PFSK-1 (cell line): ENCODE measurements around the gene USP49.

Source experiments
- FOXP2 ChIP-seq: optimal IDR thresholded peaks from 2 replicates; pipeline ENCODE3; 2011; ENCODE audit warnings: borderline replicate concordance, control low read depth, inconsistent platforms; ENCODE audit not compliant: insufficient read depth; ENCODE audit errors: extremely low read length, extremely low read depth
- POLR2AphosphoS5 ChIP-seq: IDR thresholded peaks from 2 replicates; pipeline ENCODE4 v1.6.1; 2012; ENCODE audit warnings: low read depth, mild to moderate bottlenecking, control low read depth, low read length, moderate library complexity
- SIN3A ChIP-seq: IDR thresholded peaks from 2 replicates; pipeline ENCODE4 v1.6.1; 2012; ENCODE audit warnings: mild to moderate bottlenecking, low read length, moderate library complexity, borderline replicate concordance; ENCODE audit not compliant: insufficient read depth
- TAF1 ChIP-seq: IDR thresholded peaks from 2 replicates; pipeline ENCODE4 v1.6.1; 2012; ENCODE audit warnings: low read length, control low read depth, borderline replicate concordance; ENCODE audit not compliant: insufficient read depth
- TF ChIP-seq, protein P1 (sequence below), 2 experiments: IDR thresholded peaks; 2 replicates each; pipeline versions ENCODE4 v1.6.1 to v1.8.0; 2011 to 2012; ENCODE audit warnings: low read depth in 2 of 2, low read length in 2 of 2, control low read depth in 1 of 2, inconsistent platforms in 1 of 2, mild to moderate bottlenecking in 1 of 2, moderate library complexity in 1 of 2; ENCODE audit not compliant: insufficient read depth in 1 of 2

USP49 gene

DNA sequence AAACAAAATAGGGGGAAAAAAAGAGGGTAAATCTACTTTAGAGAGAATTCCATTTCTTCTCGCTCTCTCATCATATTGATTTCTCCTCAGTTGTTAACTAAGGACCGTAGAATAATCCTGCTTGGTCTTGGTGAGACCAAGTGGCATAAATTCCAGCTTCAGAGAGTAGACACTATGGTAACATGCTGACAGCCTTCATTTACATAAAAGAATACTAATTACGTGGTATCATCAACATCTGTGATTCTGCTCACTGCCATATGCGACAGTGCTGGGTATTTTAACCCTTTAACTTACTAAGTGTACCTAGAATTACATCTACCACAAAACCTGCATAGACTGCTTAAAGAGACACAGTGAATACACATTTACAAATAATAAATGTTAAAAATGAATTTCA, 80.5 kb downstream of the USP49 start:
- no peak for TF ChIP-seq SIN3A
- TF ChIP-seq, protein P1, sequence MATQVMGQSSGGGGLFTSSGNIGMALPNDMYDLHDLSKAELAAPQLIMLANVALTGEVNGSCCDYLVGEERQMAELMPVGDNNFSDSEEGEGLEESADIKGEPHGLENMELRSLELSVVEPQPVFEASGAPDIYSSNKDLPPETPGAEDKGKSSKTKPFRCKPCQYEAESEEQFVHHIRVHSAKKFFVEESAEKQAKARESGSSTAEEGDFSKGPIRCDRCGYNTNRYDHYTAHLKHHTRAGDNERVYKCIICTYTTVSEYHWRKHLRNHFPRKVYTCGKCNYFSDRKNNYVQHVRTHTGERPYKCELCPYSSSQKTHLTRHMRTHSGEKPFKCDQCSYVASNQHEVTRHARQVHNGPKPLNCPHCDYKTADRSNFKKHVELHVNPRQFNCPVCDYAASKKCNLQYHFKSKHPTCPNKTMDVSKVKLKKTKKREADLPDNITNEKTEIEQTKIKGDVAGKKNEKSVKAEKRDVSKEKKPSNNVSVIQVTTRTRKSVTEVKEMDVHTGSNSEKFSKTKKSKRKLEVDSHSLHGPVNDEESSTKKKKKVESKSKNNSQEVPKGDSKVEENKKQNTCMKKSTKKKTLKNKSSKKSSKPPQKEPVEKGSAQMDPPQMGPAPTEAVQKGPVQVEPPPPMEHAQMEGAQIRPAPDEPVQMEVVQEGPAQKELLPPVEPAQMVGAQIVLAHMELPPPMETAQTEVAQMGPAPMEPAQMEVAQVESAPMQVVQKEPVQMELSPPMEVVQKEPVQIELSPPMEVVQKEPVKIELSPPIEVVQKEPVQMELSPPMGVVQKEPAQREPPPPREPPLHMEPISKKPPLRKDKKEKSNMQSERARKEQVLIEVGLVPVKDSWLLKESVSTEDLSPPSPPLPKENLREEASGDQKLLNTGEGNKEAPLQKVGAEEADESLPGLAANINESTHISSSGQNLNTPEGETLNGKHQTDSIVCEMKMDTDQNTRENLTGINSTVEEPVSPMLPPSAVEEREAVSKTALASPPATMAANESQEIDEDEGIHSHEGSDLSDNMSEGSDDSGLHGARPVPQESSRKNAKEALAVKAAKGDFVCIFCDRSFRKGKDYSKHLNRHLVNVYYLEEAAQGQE (IDR thresholded peaks at IDR 0.05; ENCODE audit: insufficient read depth in 1 of 2, low read depth in 2 of 2, low read length in 2 of 2), result no peak
- no peak for TF ChIP-seq POLR2AphosphoS5
- TF ChIP-seq FOXP2, result no peak
- TF ChIP-seq TAF1, result no peak

DNA sequence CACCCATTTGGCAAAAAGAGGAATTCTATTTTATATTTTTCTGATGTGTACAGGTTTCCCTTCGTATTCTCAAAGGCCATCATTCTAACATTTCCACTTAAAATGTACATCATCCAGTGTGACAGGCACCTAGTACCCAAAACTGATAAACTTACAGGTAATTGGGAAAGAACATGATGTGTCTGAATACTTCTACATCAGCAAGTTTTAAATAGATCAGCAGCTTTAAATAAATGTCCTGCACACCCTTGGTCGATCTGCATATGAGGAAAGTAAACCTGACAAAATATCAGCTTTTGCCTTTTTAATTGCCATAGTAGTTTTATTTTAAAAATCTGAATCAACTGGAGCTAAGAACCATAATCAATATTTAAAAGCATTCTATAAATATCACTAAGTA, 81.2 kb downstream of the USP49 start:
- TF ChIP-seq FOXP2 (no peak), POLR2AphosphoS5 (no peak), TAF1 (no peak)
- TF ChIP-seq, protein P1 (IDR thresholded peaks at IDR 0.05; ENCODE audit: insufficient read depth in 1 of 2, low read depth in 2 of 2, low read length in 2 of 2), result no peak

DNA sequence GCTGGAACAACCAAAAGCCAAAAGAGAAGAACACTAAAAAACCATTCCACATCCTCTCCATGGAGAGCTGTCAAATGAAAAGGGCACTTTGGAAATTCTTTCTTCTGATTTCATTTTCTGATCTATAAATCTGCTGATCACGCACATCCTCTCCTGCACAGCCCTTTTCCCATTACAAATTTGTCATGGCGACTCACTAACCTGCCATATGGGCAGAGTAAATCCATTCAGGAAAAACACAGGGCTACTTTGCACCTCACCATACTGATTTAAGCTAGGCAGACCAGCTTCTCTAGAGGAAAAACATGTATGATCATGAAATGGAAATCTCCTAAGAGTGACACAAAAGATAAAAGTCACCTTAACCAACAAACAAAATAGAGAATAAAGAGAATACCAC, 81.7 kb downstream of the USP49 start:
- TF ChIP-seq POLR2AphosphoS5 (no peak), SIN3A (no peak), TAF1 (no peak), FOXP2 (no peak)
- TF ChIP-seq, protein P1 (IDR thresholded peaks at IDR 0.05; ENCODE audit: insufficient read depth in 1 of 2, low read depth in 2 of 2, low read length in 2 of 2), result no peak

DNA sequence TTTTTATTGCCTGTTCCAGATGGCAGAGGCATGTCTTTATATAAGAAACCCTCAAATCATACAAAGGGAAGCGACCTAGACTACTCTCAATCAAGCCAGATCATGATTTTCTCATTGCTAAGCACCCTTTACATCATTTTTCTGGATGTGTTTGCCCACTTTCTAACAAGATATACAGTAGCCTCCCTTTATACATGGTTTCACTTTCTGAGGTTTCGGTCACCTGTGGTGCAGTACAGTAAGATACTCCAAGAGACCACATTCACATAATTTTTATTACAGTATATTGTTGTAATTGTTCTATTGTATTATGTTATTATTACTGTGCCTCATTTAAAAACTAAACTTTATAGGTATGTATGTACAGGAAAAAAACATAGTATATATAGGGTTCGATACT, 84.1 kb downstream of the USP49 start:
- TF ChIP-seq SIN3A, result no peak
- TF ChIP-seq POLR2AphosphoS5, result no peak
- no peak for TF ChIP-seq FOXP2
- TF ChIP-seq, protein P1 (IDR thresholded peaks at IDR 0.05; ENCODE audit: insufficient read depth in 1 of 2, low read depth in 2 of 2, low read length in 2 of 2), result no peak
- no peak for TF ChIP-seq TAF1
